ENCODE results near the gene MAGEA11.
"Not testable (repeated sequence)": the region's sequence is repeated elsewhere in the genome, so short reads cannot be mapped to it uniquely, and the experiment has no call there.

MAGEA11 gene

GRCh38 chrX:149718757-149719156, 6.9 kb downstream of the MAGEA11 start:
- no peak for FAIRE-seq

GRCh38 chrX:149720021-149720689, 8.3 kb downstream of the MAGEA11 start:
- FAIRE-seq, result no peak

- FAIRE-seq, result not testable (repeated sequence)
Observed at GRCh38 chrX:149721241-149721640, 9.4 kb downstream of the MAGEA11 start.

- no peak for FAIRE-seq
Observed at GRCh38 chrX:149721778-149722177, 9.9 kb downstream of the MAGEA11 start.

- FAIRE-seq, result not testable (repeated sequence)
Observed at GRCh38 chrX:149723583-149724118, 11.8 kb downstream of the MAGEA11 start.

GRCh38 chrX:149727308-149727707, 15.4 kb downstream of the MAGEA11 start:
- not testable (repeated sequence) for FAIRE-seq

- not testable (repeated sequence) for FAIRE-seq
Observed at GRCh38 chrX:149742269-149742668, 30.4 kb downstream of the MAGEA11 start.

- not testable (repeated sequence) for FAIRE-seq
Observed at GRCh38 chrX:149746390-149747007, 34.6 kb downstream of the MAGEA11 start.

- FAIRE-seq, result no peak
Observed at GRCh38 chrX:149757206-149758067, 45.6 kb downstream of the MAGEA11 start.

- no peak for FAIRE-seq
Observed at GRCh38 chrX:149758068-149758714, 46.3 kb downstream of the MAGEA11 start.

GRCh38 chrX:149758715-149759078, 46.8 kb downstream of the MAGEA11 start:
- not testable (repeated sequence) for FAIRE-seq

GRCh38 chrX:149759824-149760223, 48.0 kb downstream of the MAGEA11 start:
- no peak for FAIRE-seq

- FAIRE-seq, result no peak
Observed at GRCh38 chrX:149760965-149761364, 49.1 kb downstream of the MAGEA11 start.

- FAIRE-seq, result not testable (repeated sequence)
Observed at GRCh38 chrX:149761858-149762674, 50.2 kb downstream of the MAGEA11 start.

GRCh38 chrX:149762696-149763614, 51.1 kb downstream of the MAGEA11 start:
- FAIRE-seq, result no peak
